Tibial nerve (tissue), 4 donors: ENCODE data around the gene SPCS1.

Source experiments
- EP300 ChIP-seq, 2 donors: sonication (generic); formaldehyde crosslinking; IDR thresholded peaks; one replicate each; pipeline ENCODE4 v1.6.1; 2017; ENCODE audit warnings: antibody characterized with exemption in 2 of 2, mild to moderate bottlenecking in 1 of 2
- POLR2A ChIP-seq, 2 donors: fragments of 450-650 bp; IDR thresholded peaks; one replicate each; pipeline ENCODE4 v1.6.1; 2017; ENCODE audit warnings: antibody characterized with exemption in 2 of 2, mild to moderate bottlenecking in 2 of 2, moderate library complexity in 2 of 2
- TF ChIP-seq, protein P1 (sequence below), 5 experiments: fragments of 200-600 bp in 3 of 5; fragments of 450-650 bp in 2 of 5; sonication (generic) in 3 of 5; IDR thresholded peaks; one replicate each; pipeline ENCODE4 v1.5.1; 2016 to 2019; ENCODE audit warnings: antibody characterized with exemption in 5 of 5, mild to moderate bottlenecking in 3 of 5, moderate library complexity in 2 of 5

GRCh38 chr3:52707585-52707984 lies 1.7 kb downstream of the SPCS1 start:
- no peak for TF ChIP-seq POLR2A (IDR thresholded peaks at IDR 0.05)
- TF ChIP-seq, protein P1, sequence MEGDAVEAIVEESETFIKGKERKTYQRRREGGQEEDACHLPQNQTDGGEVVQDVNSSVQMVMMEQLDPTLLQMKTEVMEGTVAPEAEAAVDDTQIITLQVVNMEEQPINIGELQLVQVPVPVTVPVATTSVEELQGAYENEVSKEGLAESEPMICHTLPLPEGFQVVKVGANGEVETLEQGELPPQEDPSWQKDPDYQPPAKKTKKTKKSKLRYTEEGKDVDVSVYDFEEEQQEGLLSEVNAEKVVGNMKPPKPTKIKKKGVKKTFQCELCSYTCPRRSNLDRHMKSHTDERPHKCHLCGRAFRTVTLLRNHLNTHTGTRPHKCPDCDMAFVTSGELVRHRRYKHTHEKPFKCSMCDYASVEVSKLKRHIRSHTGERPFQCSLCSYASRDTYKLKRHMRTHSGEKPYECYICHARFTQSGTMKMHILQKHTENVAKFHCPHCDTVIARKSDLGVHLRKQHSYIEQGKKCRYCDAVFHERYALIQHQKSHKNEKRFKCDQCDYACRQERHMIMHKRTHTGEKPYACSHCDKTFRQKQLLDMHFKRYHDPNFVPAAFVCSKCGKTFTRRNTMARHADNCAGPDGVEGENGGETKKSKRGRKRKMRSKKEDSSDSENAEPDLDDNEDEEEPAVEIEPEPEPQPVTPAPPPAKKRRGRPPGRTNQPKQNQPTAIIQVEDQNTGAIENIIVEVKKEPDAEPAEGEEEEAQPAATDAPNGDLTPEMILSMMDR (IDR thresholded peaks at IDR 0.05) = no peak
- TF ChIP-seq EP300 (IDR thresholded peaks at IDR 0.05) = no peak
